B cell (primary cell): Measurements from ENCODE around the gene CDIP1. TPM values are rescaled to one million over a fixed set of nuclear protein-coding genes. Genes with fewer than 3 reads are reported as not detected.
A peak's percentile ranks its signal among the peaks of the same experiment; 100 is the strongest.

Experiments
- ATAC-seq: fragments of 200-7000 bp; cut with Tn5 transposase; one replicate; pipeline ENCODE4 v1.10.0; 2021; ENCODE audit warnings: low read depth, mild to moderate bottlenecking, moderate number of reproducible peaks, moderate library complexity
- CTCF ChIA-PET: fragments of 350-600 bp; sonication (Branson Sonifier 250); formaldehyde crosslinking; loops from one replicate; lab custom pipeline; 2021; ENCODE audit warnings: antibody characterized with exemption, inconsistent platforms; lab: Charles Lee
- POLR2A ChIA-PET: fragments of 350-600 bp; sonication (Branson Sonifier 250); formaldehyde crosslinking; loops from one replicate; lab custom pipeline; 2021; ENCODE audit warnings: antibody characterized with exemption; lab: Charles Lee
- DNase-seq: peaks from one replicate; pipeline ENCODE4 v3.0.0; 2013
- H2AFZ ChIP-seq: 2 replicates; pipeline ENCODE4 v1.6.1; 2012; ENCODE audit warnings: mild to moderate bottlenecking, low read depth, low read length; ENCODE audit not compliant: insufficient read depth, poor library complexity, severe bottlenecking
- H3K27ac ChIP-seq, 2 donors: 1 replicate in 1 of 2; 2 replicates in 1 of 2; pipeline ENCODE4 v1.5.1; 2012 to 2013; ENCODE audit warnings: low read length in 2 of 2, mild to moderate bottlenecking in 2 of 2, moderate library complexity in 1 of 2
- H3K27me3 ChIP-seq, 4 experiments: fragments of 200-600 bp in 1 of 4; sonication (generic) in 1 of 4; replicated peaks in 1 of 4; 1 replicate in 2 of 4; 2 replicates in 2 of 4; pipeline versions ENCODE4 v1.6.1 to v1.7.0; 2013 to 2016; ENCODE audit warnings: low read length in 3 of 4, mild to moderate bottlenecking in 2 of 4, mixed read lengths in 1 of 4, moderate library complexity in 1 of 4; ENCODE audit not compliant: insufficient read depth in 4 of 4, control insufficient read depth in 3 of 4; ENCODE audit errors: control extremely low read depth in 1 of 4
- H3K36me3 ChIP-seq, 2 experiments: replicated peaks in 1 of 2; 1 replicate in 1 of 2; 2 replicates in 1 of 2; pipeline versions ENCODE4 v1.6.1 to v1.7.1; 2013; ENCODE audit warnings: low read length in 1 of 2; ENCODE audit not compliant: insufficient read depth in 2 of 2, control insufficient read depth in 1 of 2; ENCODE audit errors: control extremely low read depth in 1 of 2, extremely low read depth in 1 of 2
- H3K4me1 ChIP-seq, 2 donors: fragments of 200-600 bp in 1 of 2; sonication (generic) in 1 of 2; 1 replicate in 1 of 2; 2 replicates in 1 of 2; pipeline versions ENCODE4 v1.5.1 to v1.6.1; 2013 to 2017; ENCODE audit warnings: low read length in 2 of 2; ENCODE audit not compliant: control insufficient read depth in 2 of 2, insufficient read depth in 2 of 2
- H3K4me2 ChIP-seq: replicated peaks from 2 replicates; pipeline ENCODE3; 2012; ENCODE audit warnings: mild to moderate bottlenecking, low read depth, low read length; ENCODE audit not compliant: poor library complexity, severe bottlenecking
- H3K4me3 ChIP-seq, 5 experiments: fragments of 200-600 bp in 1 of 5; sonication (generic) in 1 of 5; 1 replicate in 3 of 5; 2 replicates in 2 of 5; pipeline versions ENCODE4 v1.5.1 to v1.7.0; 2011 to 2016; ENCODE audit warnings: low read length in 4 of 5, mild to moderate bottlenecking in 4 of 5, low read depth in 2 of 5, control low read depth in 1 of 5, moderate library complexity in 1 of 5; ENCODE audit not compliant: insufficient read depth in 1 of 5; ENCODE audit errors: control extremely low read depth in 1 of 5, extremely low read depth in 1 of 5
- H3K79me2 ChIP-seq: fragments of 200-600 bp; sonication (generic); one replicate; pipeline ENCODE4 v1.6.0; 2016; ENCODE audit warnings: low read length; ENCODE audit not compliant: control insufficient read depth, insufficient read depth
- H3K9ac ChIP-seq: fragments of 200-600 bp; sonication (generic); 2 replicates; pipeline ENCODE4 v1.6.1; 2017; ENCODE audit warnings: mild to moderate bottlenecking, low read length, moderate library complexity
- H3K9me3 ChIP-seq, 3 donors: one replicate each; pipeline versions ENCODE4 v1.6.1 to v1.7.1; 2013; ENCODE audit warnings: low read length in 2 of 3; ENCODE audit not compliant: control insufficient read depth in 2 of 3, insufficient read depth in 1 of 3; ENCODE audit errors: control extremely low read depth in 1 of 3
- H4K20me1 ChIP-seq: 2 replicates; pipeline ENCODE4 v1.6.0; 2012; ENCODE audit warnings: mild to moderate bottlenecking, low read length; ENCODE audit not compliant: insufficient read depth, control insufficient read depth, poor library complexity, severe bottlenecking
- H3K27ac Mint-ChIP-seq: one replicate; pipeline ENCODE4 v1.8.0; 2021; ENCODE audit warnings: mixed read lengths
- H3K27me3 Mint-ChIP-seq: one replicate; pipeline ENCODE4 v1.8.0; 2021; ENCODE audit warnings: mixed read lengths
- H3K4me1 Mint-ChIP-seq: one replicate; pipeline ENCODE4 v1.8.0; 2021; ENCODE audit warnings: mixed read lengths
- H3K4me3 Mint-ChIP-seq: one replicate; pipeline ENCODE4 v1.8.0; 2021; ENCODE audit warnings: mixed read lengths
- H3K9me3 Mint-ChIP-seq: one replicate; pipeline ENCODE4 v1.8.0; 2022; ENCODE audit warnings: mixed read lengths; ENCODE audit not compliant: insufficient read depth
- CTCF ChIP-seq: fragments of 200-600 bp; IDR thresholded peaks from one replicate; pipeline ENCODE4 v1.8.0; 2022; ENCODE audit warnings: antibody characterized with exemption, mild to moderate bottlenecking
- EZH2 ChIP-seq: IDR thresholded peaks from 2 replicates; pipeline ENCODE4 v1.6.1; 2012; ENCODE audit warnings: borderline replicate concordance, low read depth, mild to moderate bottlenecking, moderate library complexity, low read length; ENCODE audit not compliant: insufficient read depth, poor library complexity, severe bottlenecking
- WGBS: methylation state at CpG from one replicate; pipeline ENCODE4 v1.1.5; 2013; ENCODE audit warnings: missing lambda C conversion rate; ENCODE audit not compliant: insufficient coverage; 5-methylcytosine and 5-hydroxymethylcytosine counted together
- intact Hi-C: fragments of 100-400 bp; cut with micrococcal nuclease; formaldehyde crosslinking; loops from one replicate; pipeline ENCODE4 v1.10.0; 2022
- polyA plus RNA-seq: library from polyadenylated mRNA; depleted of rRNA; stranded (reverse); fragments of >200 nt; gene quantifications from 2 replicates; pipeline ENCODE4 v1.2.3, GENCODE V29; 2012
- total RNA-seq, 2 donors: library from RNA; stranded (reverse); fragments of 120-200 nt in 1 of 2; gene quantifications; 1 replicate in 1 of 2; 2 replicates in 1 of 2; pipeline versions ENCODE4 v1.2.3 to v1.2.4, GENCODE V29; 2013 to 2022

The CDIP1 gene
- total and polyA plus RNA-seq, 2 donors (not counting 1 experiment from before 2014, with no cell fraction given): 12.8 to 20.3 TPM

- Histone ChIP-seq H3K27me3 (no peaks in the 10 kb centered on the region), H3K4me1 (peaks cover 27 to 35% of the 10 kb centered on the region in 2 donors), H3K27ac (no peak overlapping the region), H3K9me3 (no peaks in the 10 kb centered on the region), H3K79me2 (peaks cover 38% of the 10 kb centered on the region), H3K4me3 (no peak overlapping the region), H4K20me1 (peaks cover 11% of the 10 kb centered on the region), H3K9ac (no peak overlapping the region), H3K36me3 (peaks cover 1 to 56% of the 10 kb centered on the region in 2 experiments), H3K4me2 (no peak overlapping the region), H2AFZ (no peak overlapping the region)
- intact Hi-C loops: no loop called here
- POLR2A ChIA-PET: no interaction called here
- H3K27me3 Mint-ChIP-seq: no peaks in the 10 kb centered on the region
- no peaks in the 10 kb centered on the region for H3K9me3 Mint-ChIP-seq
- peaks cover 31% of the 10 kb centered on the region for H3K4me1 Mint-ChIP-seq
- peak overlapping the region; percentile 29 for H3K27ac Mint-ChIP-seq
- WGBS: 90% methylated on average over 10 of the region's 10 CpGs
- CTCF ChIA-PET: interaction anchor here (1.5 kb wide), 1 partner anchor 36 kb away, joined by 4 read pairs; no protein-coding TSS in a partner anchor
- no peak overlapping the region for H3K4me3 Mint-ChIP-seq
- DNase-seq: no peak
- TF ChIP-seq CTCF (no peak), EZH2 (no peak)
- no peak for ATAC-seq
Observed at GRCh38 chr16:4512473-4512872, 26.1 kb downstream of the CDIP1 start.

- no peak overlapping the region for H3K4me3 Mint-ChIP-seq
- H3K9me3 Mint-ChIP-seq: no peaks in the 10 kb centered on the region
- Histone ChIP-seq H3K9me3 (no peaks in the 10 kb centered on the region), H3K9ac (no peak overlapping the region), H2AFZ (no peak overlapping the region), H3K79me2 (peaks cover 47% of the 10 kb centered on the region), H3K4me2 (no peak overlapping the region), H3K27me3 (no peaks in the 10 kb centered on the region), H4K20me1 (peaks cover 11% of the 10 kb centered on the region), H3K4me1 (peaks cover 31 to 39% of the 10 kb centered on the region in 2 donors), H3K36me3 (peaks cover 1 to 59% of the 10 kb centered on the region in 2 experiments), H3K4me3 (no peak overlapping the region), H3K27ac (no peak overlapping the region)
- DNase-seq (no peak), ATAC-seq (no peak)
- no peak for TF ChIP-seq CTCF
- no peak for TF ChIP-seq EZH2
- 89% methylated on average over 9 of the region's 9 CpGs for WGBS
- no peaks in the 10 kb centered on the region for H3K27me3 Mint-ChIP-seq
- no peak overlapping the region for H3K27ac Mint-ChIP-seq
- ChIA-PET POLR2A (no interaction called here), CTCF (interaction anchor here (1.5 kb wide), 1 partner anchor 37 kb away, joined by 4 read pairs; no protein-coding TSS in a partner anchor)
- H3K4me1 Mint-ChIP-seq: peaks cover 34% of the 10 kb centered on the region
- intact Hi-C loops: no loop called here
Observed at GRCh38 chr16:4511441-4512082, 27.0 kb downstream of the CDIP1 start.
